Activated B cell treated with CpG ODN at 0.5 μM for 24 hours (primary cell): ENCODE results near the gene MAP3K14. TPM values are rescaled to one million over a fixed set of nuclear protein-coding genes. Genes with fewer than 3 reads are reported as not detected.
A peak's percentile ranks its signal among the peaks of the same experiment; 100 is the strongest.

ENCODE experiments used
- ATAC-seq: fragments of 200-7000 bp; cut with Tn5 transposase; one replicate; pipeline ENCODE4 v1.10.0; 2021; ENCODE audit warnings: low read depth, mild to moderate bottlenecking, moderate library complexity
- CTCF ChIA-PET: fragments of 350-600 bp; sonication (Branson Sonifier 250); formaldehyde crosslinking; loops from one replicate; lab custom pipeline; 2021; ENCODE audit warnings: antibody characterized with exemption; lab: Charles Lee
- POLR2A ChIA-PET: fragments of 350-600 bp; sonication (Branson Sonifier 250); formaldehyde crosslinking; loops from one replicate; lab custom pipeline; 2021; ENCODE audit warnings: antibody characterized with exemption; lab: Charles Lee
- DNase-seq: peaks from one replicate; pipeline ENCODE4 v3.0.0; 2022
- H3K27ac Mint-ChIP-seq: one replicate; pipeline ENCODE4 v1.8.0; 2020; ENCODE audit warnings: mixed read lengths
- H3K27me3 Mint-ChIP-seq: one replicate; pipeline ENCODE4 v1.8.0; 2021; ENCODE audit warnings: mixed read lengths
- H3K36me3 Mint-ChIP-seq: one replicate; pipeline ENCODE4 v1.8.0; 2021; ENCODE audit warnings: low read depth, mixed read lengths
- H3K4me1 Mint-ChIP-seq: one replicate; pipeline ENCODE4 v1.8.0; 2021; ENCODE audit warnings: mixed read lengths
- H3K4me3 Mint-ChIP-seq: one replicate; pipeline ENCODE4 v1.8.0; 2020; ENCODE audit warnings: mild to moderate bottlenecking, mixed read lengths
- H3K9me3 Mint-ChIP-seq: one replicate; pipeline ENCODE4 v1.8.0; 2020; ENCODE audit warnings: mixed read lengths
- intact Hi-C: fragments of 100-400 bp; cut with micrococcal nuclease; formaldehyde crosslinking; loops from one replicate; pipeline ENCODE4 v1.15.1; 2024
- total RNA-seq: library from RNA; stranded (reverse); gene quantifications from 2 replicates; pipeline ENCODE4 v1.2.3, GENCODE V29; 2022
- TF ChIP-seq, protein P1 (sequence below): fragments of 200-600 bp; IDR thresholded peaks from one replicate; pipeline ENCODE4 v1.8.0; 2022; ENCODE audit warnings: antibody characterized with exemption, mild to moderate bottlenecking

The MAP3K14 gene
- total RNA-seq, 1 donor from 2014 or later = 88.6 TPM

DNA sequence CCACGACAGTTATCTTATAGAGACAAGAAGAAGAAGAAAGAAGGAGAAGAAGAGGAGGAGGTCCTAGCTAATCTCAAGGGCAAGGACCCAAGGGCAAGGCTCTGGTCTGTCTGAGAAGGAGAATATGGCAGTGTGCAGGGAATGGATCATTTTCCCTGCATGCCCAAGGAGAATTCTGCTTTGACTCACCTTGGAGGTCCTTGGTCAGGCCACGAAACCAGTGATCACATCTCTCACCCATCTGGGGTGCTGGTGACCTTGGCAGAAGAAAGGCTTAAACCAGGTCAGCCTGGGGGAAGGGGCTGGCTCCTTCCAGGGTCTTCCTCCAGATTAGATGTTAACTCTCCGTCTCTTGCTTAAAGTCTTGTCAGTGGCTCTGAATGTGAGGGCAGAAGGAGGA lies 96.7 kb downstream of the MAP3K14 start:
- peaks cover 57% of the 10 kb centered on the region for H3K36me3 Mint-ChIP-seq
- H3K27ac Mint-ChIP-seq = peak overlapping the region; percentile 54
- no peaks in the 10 kb centered on the region for H3K27me3 Mint-ChIP-seq
- H3K9me3 Mint-ChIP-seq = no peaks in the 10 kb centered on the region
- CTCF ChIA-PET = interaction anchor here (0.7 to 11.7 kb wide), 22 partner anchors 11 to 179 kb away, joined by 3 to 203 read pairs (median 7); partner anchors contain the start of gene MAP3K14
- H3K4me3 Mint-ChIP-seq = peak overlapping the region; percentile 82
- intact Hi-C loops = no loop called here
- ATAC-seq = no peak
- TF ChIP-seq, protein P1, sequence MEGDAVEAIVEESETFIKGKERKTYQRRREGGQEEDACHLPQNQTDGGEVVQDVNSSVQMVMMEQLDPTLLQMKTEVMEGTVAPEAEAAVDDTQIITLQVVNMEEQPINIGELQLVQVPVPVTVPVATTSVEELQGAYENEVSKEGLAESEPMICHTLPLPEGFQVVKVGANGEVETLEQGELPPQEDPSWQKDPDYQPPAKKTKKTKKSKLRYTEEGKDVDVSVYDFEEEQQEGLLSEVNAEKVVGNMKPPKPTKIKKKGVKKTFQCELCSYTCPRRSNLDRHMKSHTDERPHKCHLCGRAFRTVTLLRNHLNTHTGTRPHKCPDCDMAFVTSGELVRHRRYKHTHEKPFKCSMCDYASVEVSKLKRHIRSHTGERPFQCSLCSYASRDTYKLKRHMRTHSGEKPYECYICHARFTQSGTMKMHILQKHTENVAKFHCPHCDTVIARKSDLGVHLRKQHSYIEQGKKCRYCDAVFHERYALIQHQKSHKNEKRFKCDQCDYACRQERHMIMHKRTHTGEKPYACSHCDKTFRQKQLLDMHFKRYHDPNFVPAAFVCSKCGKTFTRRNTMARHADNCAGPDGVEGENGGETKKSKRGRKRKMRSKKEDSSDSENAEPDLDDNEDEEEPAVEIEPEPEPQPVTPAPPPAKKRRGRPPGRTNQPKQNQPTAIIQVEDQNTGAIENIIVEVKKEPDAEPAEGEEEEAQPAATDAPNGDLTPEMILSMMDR = no peak
- POLR2A ChIA-PET = interaction anchor here (0.8 to 10.0 kb wide), 8 partner anchors 14 to 97 kb away, joined by 3 to 378 read pairs (median 20); partner anchors contain the start of genes ACBD4, HEXIM1 and MAP3K14
- peaks cover 50% of the 10 kb centered on the region for H3K4me1 Mint-ChIP-seq
- DNase-seq = no peak

DNA sequence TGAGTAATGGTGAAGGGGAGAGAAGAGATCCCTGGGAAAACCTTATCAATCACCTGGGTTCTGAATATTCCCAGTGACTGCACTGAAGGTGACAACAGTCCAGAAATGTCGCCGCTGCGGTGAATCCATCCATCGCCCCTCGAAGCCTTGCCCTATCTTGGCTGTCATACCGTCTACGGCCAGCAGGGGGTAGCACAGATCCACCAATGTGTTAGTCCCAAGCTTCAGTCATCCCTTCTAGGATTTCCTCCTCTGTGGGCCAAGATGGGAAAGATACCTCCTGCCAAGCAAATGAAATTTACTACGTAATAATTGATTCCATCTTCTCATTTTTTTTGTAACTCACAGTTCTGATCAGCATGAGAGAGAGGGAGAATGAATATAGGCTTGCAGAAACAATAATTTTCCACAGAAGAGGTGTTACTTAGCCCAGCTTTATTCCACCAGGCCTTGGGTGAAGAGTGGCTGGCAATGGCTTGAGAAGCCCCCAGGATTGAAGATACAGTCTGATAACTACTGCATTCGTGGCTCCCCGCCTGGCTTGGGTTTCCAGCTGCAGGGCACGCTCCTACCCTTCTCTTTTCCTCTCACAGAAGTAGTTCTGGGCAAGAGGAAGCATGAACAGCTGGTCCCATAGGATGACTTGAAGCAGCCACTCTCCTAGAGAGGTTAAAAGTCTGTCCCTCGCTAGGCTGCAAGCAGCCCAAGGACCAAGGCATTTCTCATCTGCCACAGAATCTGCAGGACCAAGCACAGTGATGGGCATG lies 97.7 kb downstream of the MAP3K14 start:
- ChIA-PET CTCF (interaction anchor here (0.6 to 11.7 kb wide), 34 partner anchors 12 to 633 kb away, joined by 3 to 203 read pairs (median 6); partner anchors contain the start of genes ACBD4 and MAP3K14), POLR2A (interaction anchor here (0.6 to 10.0 kb wide), 19 partner anchors 15 to 168 kb away, joined by 3 to 378 read pairs (median 5); partner anchors contain the start of genes ACBD4, HEXIM1, HEXIM2 and MAP3K14)
- intact Hi-C loops = loop anchor here (1.0 kb wide), 5 partner anchors 10 to 166 kb away; no protein-coding TSS in a partner anchor
- Mint-ChIP-seq H3K27me3 (no peaks in the 10 kb centered on the region), H3K4me1 (peaks cover 40% of the 10 kb centered on the region), H3K36me3 (peaks cover 61% of the 10 kb centered on the region), H3K9me3 (no peaks in the 10 kb centered on the region), H3K4me3 (peak overlapping the region; percentile 82), H3K27ac (peak overlapping the region; percentile 54)
- ATAC-seq (peak; percentile 29), DNase-seq (peak; percentile 83)
- TF ChIP-seq, protein P1 = peak; percentile 95

Other genes starting within 250 kb of the MAP3K14 start
- gene PLCD3, start 184.5 kb downstream of the MAP3K14 start, total RNA-seq = 0.61 and 1.4 TPM in 2 replicates
- gene ACBD4, start 181.3 kb downstream of the MAP3K14 start, total RNA-seq = 20.1 and 20.6 TPM in 2 replicates
- 19.5 and 21.5 TPM in 2 replicates for gene HEXIM1, start 168.5 kb downstream of the MAP3K14 start, total RNA-seq
- gene HEXIM2, start 155.1 kb downstream of the MAP3K14 start, total RNA-seq = 8.9 and 11.1 TPM in 2 replicates
- 310 and 351 TPM in 2 replicates for gene FMNL1, start 95.1 kb downstream of the MAP3K14 start, total RNA-seq
- gene SPATA32, start 54.9 kb downstream of the MAP3K14 start, total RNA-seq = 0.27 and 0.39 TPM in 2 replicates
- 64.5 and 75.7 TPM in 2 replicates for gene ARHGAP27, start 115.8 kb upstream of the MAP3K14 start, total RNA-seq
- gene PLEKHM1, start 173.7 kb upstream of the MAP3K14 start, total RNA-seq = 44.1 and 62.4 TPM in 2 replicates